HUES64 (cell line): ENCODE results near the gene LMOD1.

ENCODE experiments used
- H3K27ac ChIP-seq: 2 replicates; pipeline ENCODE4 v1.7.0; 2013; ENCODE audit warnings: low read depth, low read length, inconsistent platforms
- H3K27me3 ChIP-seq: 2 replicates; pipeline ENCODE4 v1.6.1; 2013; ENCODE audit warnings: mild to moderate bottlenecking, low read length; ENCODE audit not compliant: insufficient read depth
- H3K36me3 ChIP-seq: 2 replicates; pipeline ENCODE4 v1.6.1; 2013; ENCODE audit warnings: mild to moderate bottlenecking, low read length; ENCODE audit not compliant: insufficient read depth
- H3K4me1 ChIP-seq: 2 replicates; pipeline ENCODE4 v1.6.1; 2013; ENCODE audit warnings: mild to moderate bottlenecking, low read length, moderate library complexity; ENCODE audit not compliant: insufficient read depth
- H3K4me3 ChIP-seq: 2 replicates; pipeline ENCODE4 v1.5.1; 2013; ENCODE audit warnings: mild to moderate bottlenecking, low read length, moderate library complexity
- H3K9ac ChIP-seq: 2 replicates; pipeline ENCODE4 v1.6.1; 2013; ENCODE audit warnings: mild to moderate bottlenecking, low read depth, low read length
- H3K9me3 ChIP-seq: 2 replicates; pipeline ENCODE4 v1.6.1; 2013; ENCODE audit warnings: low read depth, low read length; ENCODE audit not compliant: insufficient read depth
- whole genome bisulfite sequencing: fragments of 150-250, 120-280 bp; methylation state at CpG from one replicate; pipeline ENCODE4 v1.1.7; 2013; ENCODE audit warnings: missing lambda C conversion rate; 5-methylcytosine and 5-hydroxymethylcytosine counted together

Gene LMOD1

DNA sequence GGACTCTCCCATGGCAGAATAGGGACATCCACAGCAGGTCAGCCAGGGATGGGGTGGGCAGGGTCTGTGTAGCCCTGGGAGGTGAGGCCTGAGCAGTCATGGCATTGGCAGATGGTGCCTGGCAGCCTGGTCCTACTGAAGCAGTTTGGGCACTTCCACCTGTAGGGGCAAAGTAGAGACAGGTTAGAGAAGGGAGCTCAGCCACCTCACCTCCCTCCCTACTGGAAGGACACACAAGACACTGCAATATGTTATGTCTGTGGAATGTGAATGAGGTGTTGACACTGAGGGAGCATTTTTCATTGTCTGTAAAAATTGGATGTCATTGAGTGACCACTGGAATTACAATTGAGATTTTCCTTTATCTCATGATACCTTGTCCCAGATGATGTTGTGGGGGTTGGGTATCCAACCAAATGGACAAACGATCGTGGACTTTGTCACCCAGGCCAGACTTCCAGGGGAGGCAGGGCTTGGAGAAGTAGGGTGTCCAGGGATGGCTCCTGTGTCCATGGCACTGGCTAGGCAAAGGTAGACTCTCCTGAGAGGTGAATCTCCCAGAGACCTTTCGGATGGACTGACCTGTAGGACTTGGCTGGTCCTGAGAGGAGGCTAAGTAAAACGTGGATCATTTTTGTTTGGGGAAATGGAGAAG, 48.0 kb downstream of the LMOD1 start:
- Histone ChIP-seq H3K4me1 (peaks cover 17% of the 10 kb centered on the region), H3K9me3 (no peaks in the 10 kb centered on the region), H3K27ac (no peak overlapping the region), H3K27me3 (no peaks in the 10 kb centered on the region), H3K9ac (no peak overlapping the region), H3K36me3 (no peaks in the 10 kb centered on the region), H3K4me3 (no peak overlapping the region)
- WGBS: 84% methylated on average over 4 of the region's 4 CpGs

- 82% methylated on average over 2 of the region's 2 CpGs for WGBS
- Histone ChIP-seq H3K9ac (no peak overlapping the region), H3K36me3 (no peaks in the 10 kb centered on the region), H3K27me3 (no peaks in the 10 kb centered on the region), H3K27ac (no peak overlapping the region), H3K4me1 (peaks cover 20% of the 10 kb centered on the region), H3K9me3 (no peaks in the 10 kb centered on the region), H3K4me3 (no peak overlapping the region)
Measured at GRCh38 chr1:201896951-201897391, 49.4 kb downstream of the LMOD1 start.

DNA sequence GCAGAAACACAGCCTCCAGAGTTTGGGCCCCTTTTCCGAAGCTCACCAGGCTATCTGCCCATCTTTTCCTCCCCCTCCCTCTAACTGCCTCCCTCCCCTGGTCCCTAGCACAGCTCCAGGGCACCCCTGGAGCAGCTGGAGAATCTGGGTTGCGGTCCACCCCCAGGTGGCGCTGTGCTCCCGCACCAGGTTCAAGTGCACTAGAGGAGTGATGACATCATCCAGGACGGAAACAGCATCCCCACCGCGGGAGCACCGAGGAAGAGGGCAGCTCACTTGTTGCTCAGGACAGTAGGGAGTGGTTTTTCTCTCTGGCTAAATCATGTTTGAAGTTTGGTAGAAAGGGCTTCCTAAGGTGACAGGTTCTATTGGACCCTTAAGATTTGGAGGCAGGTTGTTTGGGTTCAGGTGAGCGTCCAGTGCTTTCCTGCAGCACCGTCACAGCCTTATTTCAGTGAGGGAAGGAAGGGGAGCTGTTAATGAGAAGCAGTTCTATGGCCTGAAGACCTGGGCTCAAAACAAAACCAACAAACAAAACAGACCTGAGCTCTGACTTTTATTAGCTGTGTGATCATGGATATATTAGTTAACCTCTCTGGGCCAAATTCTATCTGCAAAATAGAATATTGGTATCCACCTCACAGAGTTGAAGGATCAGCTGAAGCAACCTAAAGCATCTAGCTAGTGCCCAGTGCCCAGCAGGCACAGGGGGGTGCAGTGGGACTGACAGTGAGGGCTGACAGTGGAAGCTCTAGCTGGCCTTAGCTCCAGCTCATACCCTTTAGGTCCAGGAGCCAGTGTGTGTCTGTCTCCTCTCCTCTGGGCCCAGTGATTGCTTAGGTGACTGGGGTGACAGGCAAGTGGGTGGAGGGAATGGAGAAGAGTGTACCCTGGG, 50.2 kb downstream of the LMOD1 start:
- Histone ChIP-seq H3K27me3 (no peaks in the 10 kb centered on the region), H3K36me3 (no peaks in the 10 kb centered on the region), H3K4me1 (peaks cover 20% of the 10 kb centered on the region), H3K9me3 (no peaks in the 10 kb centered on the region), H3K4me3 (no peak overlapping the region), H3K27ac (no peak overlapping the region), H3K9ac (no peak overlapping the region)
- 18% methylated on average over 10 of the region's 10 CpGs for WGBS

- H3K4me1 ChIP-seq: peaks cover 20% of the 10 kb centered on the region
- no peak overlapping the region for H3K9ac ChIP-seq
- no peaks in the 10 kb centered on the region for H3K36me3 ChIP-seq
- H3K9me3 ChIP-seq: no peaks in the 10 kb centered on the region
- no peak overlapping the region for H3K27ac ChIP-seq
- H3K4me3 ChIP-seq: no peak overlapping the region
- 91% methylated on average over 7 of the region's 7 CpGs for WGBS
- no peaks in the 10 kb centered on the region for H3K27me3 ChIP-seq
Measured at GRCh38 chr1:201895120-201895665, 51.2 kb downstream of the LMOD1 start.

- H3K9me3 ChIP-seq: no peaks in the 10 kb centered on the region
- H3K27me3 ChIP-seq: peaks cover 3% of the 10 kb centered on the region
- no peak overlapping the region; the same call in 1 of the 2 replicates for H3K27ac ChIP-seq
- H3K36me3 ChIP-seq: no peaks in the 10 kb centered on the region
- peaks cover 20% of the 10 kb centered on the region for H3K4me1 ChIP-seq
- H3K9ac ChIP-seq: peak overlapping the region; percentile 15; the same call in 1 of the 2 replicates
- 70% methylated on average over 5 of the region's 5 CpGs for WGBS
- no peak overlapping the region for H3K4me3 ChIP-seq
Measured at GRCh38 chr1:201894343-201895119, 51.8 kb downstream of the LMOD1 start.

- Histone ChIP-seq H3K27me3 (peaks cover 9% of the 10 kb centered on the region), H3K9me3 (no peaks in the 10 kb centered on the region), H3K9ac (no peak overlapping the region), H3K4me1 (peaks cover 20% of the 10 kb centered on the region), H3K36me3 (no peaks in the 10 kb centered on the region), H3K27ac (no peak overlapping the region), H3K4me3 (no peak overlapping the region)
- 66% methylated on average over 3 of the region's 3 CpGs for WGBS
Measured at GRCh38 chr1:201893431-201893830, 52.9 kb downstream of the LMOD1 start.

- no peaks in the 10 kb centered on the region for H3K36me3 ChIP-seq
- 94% methylated on average over 5 of the region's 6 CpGs for WGBS
- H3K4me3 ChIP-seq: no peak overlapping the region
- no peak overlapping the region for H3K27ac ChIP-seq
- no peaks in the 10 kb centered on the region for H3K9me3 ChIP-seq
- peaks cover 27% of the 10 kb centered on the region for H3K4me1 ChIP-seq
- H3K27me3 ChIP-seq: peaks cover 15% of the 10 kb centered on the region
- H3K9ac ChIP-seq: no peak overlapping the region
Measured at GRCh38 chr1:201892211-201892610, 54.1 kb downstream of the LMOD1 start.

DNA sequence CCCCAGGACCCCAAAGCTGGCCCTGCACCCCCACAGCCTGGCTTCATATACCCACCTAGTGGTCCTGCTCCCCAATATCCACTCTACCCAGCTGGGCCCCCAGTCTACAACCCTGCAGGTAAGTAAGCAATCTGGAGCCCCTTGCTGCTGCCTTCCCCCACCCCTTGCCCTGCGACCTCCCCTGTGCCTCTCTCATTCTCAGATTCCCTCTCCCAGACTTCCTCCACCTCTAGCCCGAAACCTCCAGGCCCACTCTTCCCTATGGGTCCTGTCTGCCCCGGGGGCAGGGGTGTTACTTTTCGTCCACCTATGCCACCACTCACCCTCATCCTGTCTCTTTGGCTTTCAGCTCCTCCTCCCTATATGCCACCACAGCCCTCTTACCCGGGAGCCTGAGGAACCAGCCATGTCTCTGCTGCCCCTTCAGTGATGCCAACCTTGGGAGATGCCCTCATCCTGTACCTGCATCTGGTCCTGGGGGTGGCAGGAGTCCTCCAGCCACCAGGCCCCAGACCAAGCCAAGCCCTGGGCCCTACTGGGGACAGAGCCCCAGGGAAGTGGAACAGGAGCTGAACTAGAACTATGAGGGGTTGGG, 54.8 kb downstream of the LMOD1 start:
- WGBS: 84% methylated on average over 5 of the region's 5 CpGs

GRCh38 chr1:201890806-201891450, 55.4 kb downstream of the LMOD1 start:
- no peak overlapping the region for H3K9ac ChIP-seq
- H3K27me3 ChIP-seq: peaks cover 15% of the 10 kb centered on the region
- 87% methylated on average over 3 of the region's 3 CpGs for WGBS
- no peak overlapping the region for H3K27ac ChIP-seq
- H3K36me3 ChIP-seq: no peaks in the 10 kb centered on the region
- peaks cover 27% of the 10 kb centered on the region for H3K4me1 ChIP-seq
- H3K4me3 ChIP-seq: no peak overlapping the region
- no peaks in the 10 kb centered on the region for H3K9me3 ChIP-seq

More for the DNA sequence above, 54.8 kb downstream of the LMOD1 start:
- H3K27me3 ChIP-seq: peaks cover 15% of the 10 kb centered on the region
- no peak overlapping the region for H3K4me3 ChIP-seq
- no peaks in the 10 kb centered on the region for H3K36me3 ChIP-seq
- H3K9me3 ChIP-seq: no peaks in the 10 kb centered on the region
- no peak overlapping the region for H3K27ac ChIP-seq
- no peak overlapping the region for H3K9ac ChIP-seq
- H3K4me1 ChIP-seq: peaks cover 27% of the 10 kb centered on the region

DNA sequence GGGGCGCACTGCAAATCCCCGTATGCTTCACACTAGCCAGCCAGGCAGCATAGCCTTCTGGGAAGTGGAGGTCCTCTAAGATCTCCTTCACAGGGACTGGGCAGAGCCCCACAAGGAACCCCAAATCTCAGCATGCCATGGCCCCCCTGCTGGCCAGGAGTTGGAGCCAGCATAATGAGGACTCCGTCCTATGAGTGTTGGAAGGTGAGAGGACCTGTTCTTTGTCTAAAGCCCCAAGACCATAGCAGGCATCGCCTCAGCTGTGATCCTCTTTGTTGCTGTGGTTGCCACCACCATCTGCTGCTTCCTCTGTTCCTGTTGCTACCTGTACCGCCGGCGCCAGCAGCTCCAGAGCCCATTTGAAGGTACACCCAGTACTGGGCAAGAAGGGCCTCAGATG, 56.1 kb downstream of the LMOD1 start:
- Histone ChIP-seq H3K27me3 (peaks cover 15% of the 10 kb centered on the region), H3K9me3 (no peaks in the 10 kb centered on the region), H3K4me1 (peaks cover 27% of the 10 kb centered on the region), H3K4me3 (no peak overlapping the region), H3K27ac (no peak overlapping the region), H3K36me3 (no peaks in the 10 kb centered on the region), H3K9ac (no peak overlapping the region)
- WGBS: 92% methylated on average over 7 of the region's 7 CpGs
